ENCODE data around the gene MAFF. TPM values are rescaled to one million over a fixed set of nuclear protein-coding genes. Genes with fewer than 3 reads are reported as not detected.

Gene MAFF
- total RNA-seq, 4 donors from 2014 or later = 42.2 to 98.7 (median 55.4) TPM

GRCh38 chr22:38249301-38249700, 47.5 kb downstream of the MAFF start:
- TF ChIP-seq CTCF (IDR thresholded peaks at IDR 0.05; ENCODE audit: low read depth) = no peak

GRCh38 chr22:38249803-38250642, 48.2 kb downstream of the MAFF start:
- TF ChIP-seq CTCF (IDR thresholded peaks at IDR 0.05; ENCODE audit: low read depth) = no peak

GRCh38 chr22:38250643-38251340, 49.0 kb downstream of the MAFF start:
- no peak for TF ChIP-seq CTCF (IDR thresholded peaks at IDR 0.05; ENCODE audit: low read depth)

GRCh38 chr22:38251341-38251692, 49.5 kb downstream of the MAFF start:
- no peak for TF ChIP-seq CTCF (IDR thresholded peaks at IDR 0.05; ENCODE audit: low read depth)

- no peak for TF ChIP-seq CTCF (IDR thresholded peaks at IDR 0.05; ENCODE audit: low read depth)
Measured at GRCh38 chr22:38255697-38256096, 53.9 kb downstream of the MAFF start.

GRCh38 chr22:38257181-38257580, 55.4 kb downstream of the MAFF start:
- TF ChIP-seq CTCF (IDR thresholded peaks at IDR 0.05; ENCODE audit: low read depth) = no peak

GRCh38 chr22:38257650-38258250, 56.0 kb downstream of the MAFF start:
- no peak for TF ChIP-seq CTCF (IDR thresholded peaks at IDR 0.05; ENCODE audit: low read depth)

Measured in subcutaneous adipose tissue (tissue), 4 donors.